Upper lobe of left lung (tissue), 4 donors: ENCODE results near the gene SYCE3.

Source experiments
- EP300 ChIP-seq, 4 donors: sonication (generic); formaldehyde crosslinking; IDR thresholded peaks; one replicate each; pipeline ENCODE4 v1.5.1; 2017; ENCODE audit warnings: antibody characterized with exemption in 4 of 4, control low read depth in 2 of 4
- POLR2A ChIP-seq, 4 donors: fragments of 450-650 bp; IDR thresholded peaks; one replicate each; pipeline ENCODE4 v1.5.1; 2016 to 2017; ENCODE audit warnings: antibody characterized with exemption in 4 of 4, mild to moderate bottlenecking in 2 of 4
- POLR2AphosphoS5 ChIP-seq, 2 donors: sonication (generic); formaldehyde crosslinking; IDR thresholded peaks; one replicate each; pipeline ENCODE4 v1.5.1; 2017; ENCODE audit warnings: antibody characterized with exemption in 2 of 2
- TF ChIP-seq, protein P1 (sequence below), 6 experiments: fragments of 450-650 bp in 4 of 6; fragments of 200-600 bp in 2 of 6; sonication (generic) in 2 of 6; IDR thresholded peaks; one replicate each; pipeline ENCODE4 v1.5.1; 2016 to 2019; ENCODE audit warnings: antibody characterized with exemption in 6 of 6

DNA sequence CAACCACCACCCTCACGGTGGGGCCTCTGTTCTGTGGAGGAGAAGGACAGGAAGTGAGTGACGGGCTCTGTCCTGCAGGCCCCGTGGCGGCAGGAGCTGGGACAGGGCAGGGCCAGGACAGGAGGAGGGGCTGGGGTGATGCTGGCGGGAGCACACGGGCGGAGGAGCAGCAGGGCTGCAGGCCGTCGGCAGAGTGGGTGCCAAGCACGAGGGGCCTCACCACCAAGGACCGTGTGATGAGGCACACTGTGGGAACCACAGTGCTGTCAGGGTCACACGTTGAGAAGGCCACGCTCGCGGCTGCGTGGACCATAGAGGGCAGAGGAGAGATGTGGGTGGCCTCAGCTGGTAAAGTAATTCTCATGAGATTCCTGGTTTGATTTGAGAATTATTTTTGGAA is 45.8 kb downstream of the SYCE3 start:
- TF ChIP-seq, protein P1, sequence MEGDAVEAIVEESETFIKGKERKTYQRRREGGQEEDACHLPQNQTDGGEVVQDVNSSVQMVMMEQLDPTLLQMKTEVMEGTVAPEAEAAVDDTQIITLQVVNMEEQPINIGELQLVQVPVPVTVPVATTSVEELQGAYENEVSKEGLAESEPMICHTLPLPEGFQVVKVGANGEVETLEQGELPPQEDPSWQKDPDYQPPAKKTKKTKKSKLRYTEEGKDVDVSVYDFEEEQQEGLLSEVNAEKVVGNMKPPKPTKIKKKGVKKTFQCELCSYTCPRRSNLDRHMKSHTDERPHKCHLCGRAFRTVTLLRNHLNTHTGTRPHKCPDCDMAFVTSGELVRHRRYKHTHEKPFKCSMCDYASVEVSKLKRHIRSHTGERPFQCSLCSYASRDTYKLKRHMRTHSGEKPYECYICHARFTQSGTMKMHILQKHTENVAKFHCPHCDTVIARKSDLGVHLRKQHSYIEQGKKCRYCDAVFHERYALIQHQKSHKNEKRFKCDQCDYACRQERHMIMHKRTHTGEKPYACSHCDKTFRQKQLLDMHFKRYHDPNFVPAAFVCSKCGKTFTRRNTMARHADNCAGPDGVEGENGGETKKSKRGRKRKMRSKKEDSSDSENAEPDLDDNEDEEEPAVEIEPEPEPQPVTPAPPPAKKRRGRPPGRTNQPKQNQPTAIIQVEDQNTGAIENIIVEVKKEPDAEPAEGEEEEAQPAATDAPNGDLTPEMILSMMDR (IDR thresholded peaks at IDR 0.05) = no peak
- no peak for TF ChIP-seq POLR2A (IDR thresholded peaks at IDR 0.05)
- no peak for TF ChIP-seq EP300 (IDR thresholded peaks at IDR 0.05)
- no peak for TF ChIP-seq POLR2AphosphoS5 (IDR thresholded peaks at IDR 0.05)
